Activated CD4-positive, alpha-beta T cell treated with anti-CD3 and anti-CD28 coated beads, Interleukin-2, amount 10 ng/mL, durations not matched to agents 24 days and 14 days (primary cell): Measurements from ENCODE around the gene RAP2B. TPM values are rescaled to one million over a fixed set of nuclear protein-coding genes. Genes with fewer than 3 reads are reported as not detected.

Experiments used
- DNase-seq: peaks from one replicate; pipeline ENCODE4 v3.0.0; 2022
- H3K27ac Mint-ChIP-seq: one replicate; pipeline ENCODE4 v1.8.0; 2022; ENCODE audit warnings: mild to moderate bottlenecking, mixed read lengths
- H3K27me3 Mint-ChIP-seq: one replicate; pipeline ENCODE4 v1.8.0; 2022; ENCODE audit warnings: mixed read lengths
- H3K36me3 Mint-ChIP-seq: one replicate; pipeline ENCODE4 v1.8.0; 2022; ENCODE audit warnings: low read depth, mild to moderate bottlenecking, mixed read lengths
- H3K4me1 Mint-ChIP-seq: one replicate; pipeline ENCODE4 v1.8.0; 2021; ENCODE audit warnings: mixed read lengths
- H3K4me3 Mint-ChIP-seq: one replicate; pipeline ENCODE4 v1.8.0; 2022; ENCODE audit warnings: mild to moderate bottlenecking, moderate library complexity, mixed read lengths
- H3K9me3 Mint-ChIP-seq: one replicate; pipeline ENCODE4 v1.8.0; 2021; ENCODE audit warnings: mixed read lengths
- intact Hi-C: fragments of 100-400 bp; cut with micrococcal nuclease; formaldehyde crosslinking; loops from one replicate; pipeline ENCODE4 v1.15.1; 2023
- total RNA-seq: library from RNA; stranded (reverse); gene quantifications from 2 replicates; pipeline ENCODE4 v1.2.3, GENCODE V29; 2022

The RAP2B gene
- total RNA-seq, 1 donor from 2014 or later = 13.5 TPM

GRCh38 chr3:153163756-153164550 is 1.9 kb downstream of the RAP2B start:
- peak overlapping the region; percentile 91 for H3K4me3 Mint-ChIP-seq
- no peaks in the 10 kb centered on the region for H3K27me3 Mint-ChIP-seq
- peaks cover 46% of the 10 kb centered on the region for H3K4me1 Mint-ChIP-seq
- H3K9me3 Mint-ChIP-seq = no peaks in the 10 kb centered on the region
- intact Hi-C loops = loop anchor here (5.0 kb wide), 2 partner anchors 478 to 1957 kb away; no protein-coding TSS in a partner anchor
- H3K27ac Mint-ChIP-seq = peak overlapping the region; percentile 94
- peak; percentile 61 for DNase-seq
- H3K36me3 Mint-ChIP-seq = peaks cover 28% of the 10 kb centered on the region

- Mint-ChIP-seq H3K27me3 (no peaks in the 10 kb centered on the region), H3K36me3 (peaks cover 32% of the 10 kb centered on the region), H3K4me3 (peak overlapping the region; percentile 91), H3K9me3 (no peaks in the 10 kb centered on the region), H3K4me1 (peaks cover 47% of the 10 kb centered on the region), H3K27ac (peak overlapping the region; percentile 40)
- intact Hi-C loops = no loop called here
- no peak for DNase-seq
These were observed 3.2 kb downstream of the RAP2B start for GRCh38 chr3:153165261-153165681.

GRCh38 chr3:153166206-153166605 is 4.2 kb downstream of the RAP2B start:
- H3K27ac Mint-ChIP-seq = no peak overlapping the region
- no peaks in the 10 kb centered on the region for H3K9me3 Mint-ChIP-seq
- no peaks in the 10 kb centered on the region for H3K27me3 Mint-ChIP-seq
- H3K36me3 Mint-ChIP-seq = peaks cover 32% of the 10 kb centered on the region
- peak; percentile 67 for DNase-seq
- peak overlapping the region; percentile 91 for H3K4me3 Mint-ChIP-seq
- peaks cover 42% of the 10 kb centered on the region for H3K4me1 Mint-ChIP-seq
- intact Hi-C loops = loop anchor here (2.0 kb wide), 1 partner anchor 125 kb away; no protein-coding TSS in a partner anchor

GRCh38 chr3:153166796-153167195 is 4.8 kb downstream of the RAP2B start:
- no peak for DNase-seq
- Mint-ChIP-seq H3K27me3 (no peaks in the 10 kb centered on the region), H3K27ac (no peak overlapping the region), H3K36me3 (peaks cover 34% of the 10 kb centered on the region), H3K4me1 (peaks cover 42% of the 10 kb centered on the region), H3K9me3 (no peaks in the 10 kb centered on the region), H3K4me3 (peak overlapping the region; percentile 91)
- intact Hi-C loops = loop anchor here (2.0 kb wide), 1 partner anchor 124 kb away; no protein-coding TSS in a partner anchor

GRCh38 chr3:153169793-153170383 is 7.9 kb downstream of the RAP2B start:
- Mint-ChIP-seq H3K36me3 (peaks cover 20% of the 10 kb centered on the region), H3K27ac (no peak overlapping the region), H3K4me3 (no peak overlapping the region), H3K27me3 (no peaks in the 10 kb centered on the region), H3K4me1 (peaks cover 29% of the 10 kb centered on the region), H3K9me3 (no peaks in the 10 kb centered on the region)
- intact Hi-C loops = no loop called here
- no peak for DNase-seq

GRCh38 chr3:153171256-153171655 is 9.2 kb downstream of the RAP2B start:
- H3K36me3 Mint-ChIP-seq = peaks cover 19% of the 10 kb centered on the region
- peaks cover 18% of the 10 kb centered on the region for H3K4me1 Mint-ChIP-seq
- DNase-seq = no peak
- no peaks in the 10 kb centered on the region for H3K27me3 Mint-ChIP-seq
- H3K4me3 Mint-ChIP-seq = no peak overlapping the region
- intact Hi-C loops = no loop called here
- H3K27ac Mint-ChIP-seq = no peak overlapping the region
- H3K9me3 Mint-ChIP-seq = peaks cover 2% of the 10 kb centered on the region

- Mint-ChIP-seq H3K27me3 (no peaks in the 10 kb centered on the region), H3K4me1 (peaks cover 11% of the 10 kb centered on the region), H3K4me3 (no peak overlapping the region), H3K9me3 (peaks cover 3% of the 10 kb centered on the region), H3K36me3 (peaks cover 22% of the 10 kb centered on the region), H3K27ac (no peak overlapping the region)
- DNase-seq = no peak
- intact Hi-C loops = no loop called here
These were observed 9.9 kb downstream of the RAP2B start for GRCh38 chr3:153171918-153172317.

GRCh38 chr3:153172796-153173757 is 11.1 kb downstream of the RAP2B start:
- Mint-ChIP-seq H3K9me3 (peaks cover 3% of the 10 kb centered on the region), H3K27ac (no peak overlapping the region), H3K36me3 (peaks cover 20% of the 10 kb centered on the region), H3K27me3 (no peaks in the 10 kb centered on the region), H3K4me3 (no peak overlapping the region), H3K4me1 (peaks cover 6% of the 10 kb centered on the region)
- peak; percentile 53 for DNase-seq
- intact Hi-C loops = no loop called here

GRCh38 chr3:153173758-153174516 is 11.9 kb downstream of the RAP2B start:
- H3K27ac Mint-ChIP-seq = no peak overlapping the region
- intact Hi-C loops = no loop called here
- peak; percentile 49 for DNase-seq
- no peaks in the 10 kb centered on the region for H3K27me3 Mint-ChIP-seq
- H3K9me3 Mint-ChIP-seq = peaks cover 3% of the 10 kb centered on the region
- H3K4me1 Mint-ChIP-seq = peaks cover 6% of the 10 kb centered on the region
- H3K4me3 Mint-ChIP-seq = no peak overlapping the region
- H3K36me3 Mint-ChIP-seq = peaks cover 19% of the 10 kb centered on the region

- peaks cover 16% of the 10 kb centered on the region for H3K36me3 Mint-ChIP-seq
- H3K9me3 Mint-ChIP-seq = peaks cover 3% of the 10 kb centered on the region
- DNase-seq = no peak
- peaks cover 3% of the 10 kb centered on the region for H3K4me1 Mint-ChIP-seq
- no peak overlapping the region for H3K27ac Mint-ChIP-seq
- intact Hi-C loops = no loop called here
- no peak overlapping the region for H3K4me3 Mint-ChIP-seq
- H3K27me3 Mint-ChIP-seq = no peaks in the 10 kb centered on the region
These were observed 14.2 kb downstream of the RAP2B start for GRCh38 chr3:153176197-153176596.

- no peak for DNase-seq
- Mint-ChIP-seq H3K36me3 (peaks cover 7% of the 10 kb centered on the region), H3K27me3 (no peaks in the 10 kb centered on the region), H3K4me1 (peaks cover 7% of the 10 kb centered on the region), H3K4me3 (no peak overlapping the region), H3K9me3 (peaks cover 3% of the 10 kb centered on the region), H3K27ac (no peak overlapping the region)
- intact Hi-C loops = no loop called here
These were observed 18.9 kb downstream of the RAP2B start for GRCh38 chr3:153180860-153181372.

GRCh38 chr3:153182501-153183293 is 20.7 kb downstream of the RAP2B start:
- Mint-ChIP-seq H3K4me3 (no peak overlapping the region), H3K4me1 (peaks cover 7% of the 10 kb centered on the region), H3K27me3 (peaks cover 2% of the 10 kb centered on the region), H3K9me3 (no peaks in the 10 kb centered on the region), H3K36me3 (peaks cover 1% of the 10 kb centered on the region), H3K27ac (no peak overlapping the region)
- intact Hi-C loops = no loop called here
- no peak for DNase-seq
